Testis (tissue), 2 donors: Measurements from ENCODE around the gene TRIP12.
"Not testable (repeated sequence)": the region's sequence is repeated elsewhere in the genome, so short reads cannot be mapped to it uniquely, and the experiment has no call there.

Experiments used
- POLR2A ChIP-seq: fragments of 450-650 bp; IDR thresholded peaks from one replicate; pipeline ENCODE4 v1.6.1; 2017; ENCODE audit warnings: antibody characterized with exemption, mild to moderate bottlenecking, moderate library complexity
- TF ChIP-seq, protein P1 (sequence below), 3 experiments: fragments of 450-650 bp in 2 of 3; fragments of 200-600 bp in 1 of 3; sonication (generic) in 1 of 3; IDR thresholded peaks; one replicate each; pipeline ENCODE4 v1.5.1; 2016 to 2019; ENCODE audit warnings: antibody characterized with exemption in 3 of 3, mild to moderate bottlenecking in 2 of 3, moderate library complexity in 1 of 3

DNA sequence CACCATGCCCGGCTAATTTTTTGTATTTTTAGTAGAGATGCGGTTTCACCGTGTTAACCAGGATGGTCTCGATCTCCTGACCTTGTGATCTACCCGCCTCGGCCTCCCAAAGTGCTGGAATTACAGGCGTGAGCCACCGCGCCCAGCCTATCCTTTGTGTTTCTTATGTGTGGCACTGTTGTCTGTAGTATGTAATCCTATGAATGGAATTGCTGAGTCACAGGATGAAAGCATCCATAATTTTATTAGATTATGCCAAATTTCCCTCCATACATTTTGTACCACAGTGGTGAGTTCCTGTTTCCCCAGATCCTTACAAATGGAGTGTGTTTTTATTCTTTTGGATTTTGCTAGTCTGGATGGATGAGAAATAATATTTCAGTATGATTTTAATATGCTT is 41.8 kb upstream of the TRIP12 start:
- TF ChIP-seq, protein P1, sequence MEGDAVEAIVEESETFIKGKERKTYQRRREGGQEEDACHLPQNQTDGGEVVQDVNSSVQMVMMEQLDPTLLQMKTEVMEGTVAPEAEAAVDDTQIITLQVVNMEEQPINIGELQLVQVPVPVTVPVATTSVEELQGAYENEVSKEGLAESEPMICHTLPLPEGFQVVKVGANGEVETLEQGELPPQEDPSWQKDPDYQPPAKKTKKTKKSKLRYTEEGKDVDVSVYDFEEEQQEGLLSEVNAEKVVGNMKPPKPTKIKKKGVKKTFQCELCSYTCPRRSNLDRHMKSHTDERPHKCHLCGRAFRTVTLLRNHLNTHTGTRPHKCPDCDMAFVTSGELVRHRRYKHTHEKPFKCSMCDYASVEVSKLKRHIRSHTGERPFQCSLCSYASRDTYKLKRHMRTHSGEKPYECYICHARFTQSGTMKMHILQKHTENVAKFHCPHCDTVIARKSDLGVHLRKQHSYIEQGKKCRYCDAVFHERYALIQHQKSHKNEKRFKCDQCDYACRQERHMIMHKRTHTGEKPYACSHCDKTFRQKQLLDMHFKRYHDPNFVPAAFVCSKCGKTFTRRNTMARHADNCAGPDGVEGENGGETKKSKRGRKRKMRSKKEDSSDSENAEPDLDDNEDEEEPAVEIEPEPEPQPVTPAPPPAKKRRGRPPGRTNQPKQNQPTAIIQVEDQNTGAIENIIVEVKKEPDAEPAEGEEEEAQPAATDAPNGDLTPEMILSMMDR (IDR thresholded peaks at IDR 0.05) = not testable (repeated sequence)
- not testable (repeated sequence) for TF ChIP-seq POLR2A
